Measurements from ENCODE around the gene DEFB124.
"Not testable (repeated sequence)": the region's sequence is repeated elsewhere in the genome, so short reads cannot be mapped to it uniquely, and the experiment has no call there.

DEFB124 gene, protein sequence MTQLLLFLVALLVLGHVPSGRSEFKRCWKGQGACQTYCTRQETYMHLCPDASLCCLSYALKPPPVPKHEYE

DNA sequence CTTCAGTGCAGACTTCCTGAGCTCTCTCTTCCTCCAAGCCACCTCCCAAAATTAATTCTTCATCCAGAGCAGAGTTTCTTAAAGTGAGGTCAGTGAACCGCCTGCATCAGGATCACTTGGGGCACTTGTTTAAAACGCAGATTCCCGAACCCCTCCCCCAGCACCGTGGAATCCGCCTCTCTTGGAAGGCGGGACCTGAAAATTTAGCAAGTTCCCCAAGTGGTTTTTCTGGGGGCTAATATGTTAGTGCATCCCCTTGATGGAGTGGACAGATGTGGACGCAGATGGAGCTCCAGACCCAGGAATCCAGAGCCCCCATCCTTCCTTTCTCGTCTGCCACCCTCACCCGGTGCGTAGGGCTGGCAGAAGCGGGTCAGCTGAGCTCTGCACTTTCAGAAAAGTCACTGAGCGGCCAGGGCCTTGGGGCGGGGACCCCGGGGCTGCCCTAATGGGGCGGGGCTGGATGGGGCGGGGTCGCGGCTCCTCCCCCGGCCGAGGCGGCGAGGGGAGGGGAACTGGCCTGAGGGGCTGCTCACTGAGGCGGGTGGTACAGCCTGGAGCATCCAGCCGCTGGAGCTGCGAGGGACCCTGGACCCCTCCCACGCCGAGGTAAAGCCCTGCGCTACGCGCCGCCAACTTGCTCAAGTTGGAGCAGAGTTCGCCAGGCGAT, at the start of gene DEFB124, which contains the start of gene REM1:
DEFB124 (minus strand) TSS at position 370 of the 670 bp plus-strand sequence. CDS start 2,114 bp downstream, outside the sequence.
REM1 (plus strand) TSS at position 531 of the 670 bp plus-strand sequence. CDS start 1,158 bp downstream, outside the sequence.
- no peaks in the 10 kb centered on the region for H3K9me3 ChIP-seq (ENCODE audit: control insufficient read depth, insufficient read depth, low read length)
- no peaks in the 10 kb centered on the region; the same call in 1 of the 2 replicates for H3K4me1 ChIP-seq (ENCODE audit: insufficient read depth, low read length)
- H3K36me3 ChIP-seq (ENCODE audit: insufficient read depth, low read length) = no peaks in the 10 kb centered on the region
- H3K9ac ChIP-seq (ENCODE audit: low read depth, low read length) = peak within 1 kb of the TSS; percentile 82

DNA sequence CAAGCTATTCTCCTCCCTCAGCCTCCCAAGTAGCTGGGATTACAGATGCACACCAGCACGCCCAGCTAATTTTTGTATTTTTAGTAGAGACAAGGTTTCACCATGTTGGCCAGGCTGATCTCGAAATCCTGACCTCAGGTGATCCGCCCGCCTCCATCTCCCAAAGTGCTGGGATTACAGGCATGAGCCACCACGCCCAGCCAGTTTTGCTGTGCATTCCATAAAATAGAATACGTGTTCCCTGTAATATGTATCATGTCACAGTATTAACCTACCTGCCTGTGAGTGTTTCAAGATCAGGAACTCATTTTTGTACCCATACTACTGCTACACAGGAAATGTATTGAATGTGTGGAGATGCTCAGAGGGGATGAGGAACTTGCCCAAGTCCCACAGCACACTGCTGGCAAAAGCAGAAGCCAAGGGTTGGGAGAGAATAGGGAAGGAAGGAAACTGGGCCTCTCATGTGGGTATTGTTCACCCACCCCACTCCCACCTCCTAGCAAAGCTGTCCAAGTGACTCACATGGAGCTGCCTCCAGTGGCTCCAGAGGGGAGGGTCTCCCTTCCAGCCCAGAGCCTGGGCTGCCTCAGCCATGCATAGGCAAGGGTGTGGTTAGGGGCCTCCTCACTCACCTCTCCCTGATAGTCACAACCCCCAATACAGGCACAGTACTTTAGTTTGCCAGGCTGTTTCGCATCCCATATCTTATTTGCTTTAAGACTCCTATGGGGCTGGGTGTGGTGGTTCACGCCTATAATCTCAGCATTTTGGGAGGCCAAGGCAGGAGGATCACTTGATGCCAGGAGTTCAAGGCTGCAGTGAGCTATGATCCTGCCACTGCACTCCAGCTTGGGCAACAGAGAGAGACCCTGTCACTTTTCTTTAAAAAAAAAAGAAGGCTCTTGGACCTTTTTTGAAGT, 48.7 kb upstream of the DEFB124 start:
- H3K9ac ChIP-seq (ENCODE audit: low read depth, low read length) = no peak overlapping the region
- peaks cover 7% of the 10 kb centered on the region for H3K36me3 ChIP-seq (ENCODE audit: insufficient read depth, low read length)
- H3K9me3 ChIP-seq (ENCODE audit: control insufficient read depth, insufficient read depth, low read length) = no peaks in the 10 kb centered on the region

DNA sequence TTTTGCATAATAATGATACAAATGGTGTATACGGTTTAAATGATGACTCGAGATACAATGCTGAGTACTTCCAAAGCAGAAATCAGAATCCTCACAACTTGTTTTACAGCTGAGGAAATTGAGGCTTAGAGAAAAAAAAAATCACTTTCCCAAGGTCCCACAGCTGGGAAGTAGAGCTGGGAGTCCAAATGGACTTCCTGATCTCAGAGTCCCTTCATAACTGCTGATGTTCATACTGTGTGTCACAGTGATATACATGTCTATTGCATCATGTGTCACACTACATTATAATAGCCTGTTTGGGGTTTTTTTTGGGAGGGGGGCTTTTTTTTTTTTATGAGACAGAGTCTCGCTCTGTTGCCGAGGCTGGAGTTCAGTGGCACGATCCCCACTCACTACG, 47.8 kb upstream of the DEFB124 start:
- H3K36me3 ChIP-seq (ENCODE audit: insufficient read depth, low read length) = peaks cover 3% of the 10 kb centered on the region
- H3K4me1 ChIP-seq (ENCODE audit: insufficient read depth, low read length) = peaks cover 4% of the 10 kb centered on the region; the same call in 1 of the 2 replicates
- H3K9me3 ChIP-seq (ENCODE audit: control insufficient read depth, insufficient read depth, low read length) = no peaks in the 10 kb centered on the region
- no peak overlapping the region for H3K9ac ChIP-seq (ENCODE audit: low read depth, low read length)

More for the DNA sequence above, 48.7 kb upstream of the DEFB124 start:
- peaks cover 4% of the 10 kb centered on the region; the same call in 1 of the 2 replicates for H3K4me1 ChIP-seq (ENCODE audit: insufficient read depth, low read length)

DNA sequence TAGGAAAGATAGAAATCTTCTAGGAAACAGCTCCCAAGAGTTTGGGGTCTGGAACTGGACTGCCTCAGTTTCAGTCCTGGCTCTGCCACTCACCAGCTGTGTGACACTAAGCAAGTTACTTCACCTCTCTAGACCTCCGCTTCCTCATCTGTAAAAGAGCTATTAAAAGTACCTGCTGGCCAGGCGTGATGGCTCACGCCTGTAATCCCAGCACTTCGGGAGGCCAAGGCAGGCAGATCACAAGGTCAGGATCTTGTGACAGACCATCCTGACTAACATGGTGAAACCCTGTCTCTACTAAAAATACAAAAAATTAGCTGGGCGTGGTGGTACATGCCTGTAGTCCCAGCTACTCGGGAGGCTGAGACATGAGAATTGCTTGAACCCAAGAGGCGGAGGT, 46.3 kb upstream of the DEFB124 start:
- not testable (repeated sequence) for H3K36me3 ChIP-seq (ENCODE audit: insufficient read depth, low read length); H3K4me1 ChIP-seq (ENCODE audit: insufficient read depth, low read length); H3K9me3 ChIP-seq (ENCODE audit: control insufficient read depth, insufficient read depth, low read length); H3K9ac ChIP-seq (ENCODE audit: low read depth, low read length)

DNA sequence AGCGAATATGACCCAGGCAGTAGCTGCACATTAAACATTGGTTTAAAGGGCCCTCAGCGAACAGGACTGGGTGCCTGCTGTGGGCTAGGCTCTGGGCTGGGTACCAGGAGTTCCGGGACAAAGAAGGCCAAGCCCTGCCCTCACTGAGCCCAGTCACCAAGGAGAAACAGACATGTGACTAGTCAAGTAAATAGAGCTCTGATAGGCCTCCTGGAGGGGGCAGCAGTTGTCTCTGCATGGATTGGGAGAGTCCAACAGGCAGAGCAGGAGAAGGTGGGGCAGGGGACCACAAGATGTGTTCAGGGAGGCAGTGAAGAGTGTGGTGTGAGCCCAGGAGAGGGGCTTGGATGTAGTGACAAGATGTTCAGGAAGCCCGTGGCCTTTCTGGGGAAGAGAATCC, 42.4 kb upstream of the DEFB124 start:
- Histone ChIP-seq H3K4me1 (ENCODE audit: insufficient read depth, low read length) (peaks cover 17% of the 10 kb centered on the region; the same call in 1 of the 2 replicates), H3K9ac (ENCODE audit: low read depth, low read length) (no peak overlapping the region), H3K9me3 (ENCODE audit: control insufficient read depth, insufficient read depth, low read length) (no peaks in the 10 kb centered on the region), H3K36me3 (ENCODE audit: insufficient read depth, low read length) (no peaks in the 10 kb centered on the region)

DNA sequence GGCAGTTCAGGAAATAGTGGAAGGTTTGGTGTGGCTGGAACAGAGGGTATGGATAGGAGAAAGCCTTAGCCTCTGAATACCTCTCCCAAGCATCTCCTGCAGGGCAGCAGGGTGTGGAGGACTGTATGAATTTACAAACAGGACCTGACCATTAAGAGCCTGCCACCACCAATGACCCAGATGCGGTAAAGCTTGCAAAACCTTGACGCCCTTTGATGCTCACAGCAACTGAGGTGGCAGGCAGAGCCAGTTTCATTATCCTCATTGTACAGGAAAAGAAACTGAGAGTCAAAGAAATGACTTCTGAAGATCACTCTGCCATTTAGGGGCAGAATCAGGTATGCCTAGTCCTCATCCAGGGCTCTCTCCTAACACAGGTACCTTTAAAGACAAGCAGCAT, 41.7 kb upstream of the DEFB124 start:
- no peaks in the 10 kb centered on the region for H3K9me3 ChIP-seq (ENCODE audit: control insufficient read depth, insufficient read depth, low read length)
- no peaks in the 10 kb centered on the region for H3K36me3 ChIP-seq (ENCODE audit: insufficient read depth, low read length)
- H3K4me1 ChIP-seq (ENCODE audit: insufficient read depth, low read length) = peaks cover 17% of the 10 kb centered on the region; the same call in 1 of the 2 replicates
- no peak overlapping the region for H3K9ac ChIP-seq (ENCODE audit: low read depth, low read length)

DNA sequence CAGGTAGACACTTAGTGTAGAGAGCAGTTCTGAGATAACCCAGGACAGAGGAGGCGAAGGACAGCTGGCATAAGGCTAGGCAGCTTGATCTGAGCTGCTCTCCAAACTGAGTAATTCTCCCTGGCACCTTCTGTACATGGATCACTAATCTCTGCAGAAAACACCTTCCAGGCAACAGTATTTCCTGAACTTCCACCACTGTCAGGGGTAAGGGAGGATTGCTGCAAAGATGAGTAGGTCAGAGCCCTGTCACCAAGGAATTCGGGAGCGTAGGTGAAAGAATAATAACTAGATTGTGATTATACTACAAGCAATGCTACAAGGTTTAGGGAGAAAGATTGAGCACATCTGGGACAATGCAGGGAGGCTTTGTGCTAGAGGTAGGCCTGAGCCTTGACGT, 41.2 kb upstream of the DEFB124 start:
- Histone ChIP-seq H3K9ac (ENCODE audit: low read depth, low read length) (no peak overlapping the region), H3K4me1 (ENCODE audit: insufficient read depth, low read length) (peaks cover 17% of the 10 kb centered on the region; the same call in 1 of the 2 replicates), H3K36me3 (ENCODE audit: insufficient read depth, low read length) (no peaks in the 10 kb centered on the region)

DNA sequence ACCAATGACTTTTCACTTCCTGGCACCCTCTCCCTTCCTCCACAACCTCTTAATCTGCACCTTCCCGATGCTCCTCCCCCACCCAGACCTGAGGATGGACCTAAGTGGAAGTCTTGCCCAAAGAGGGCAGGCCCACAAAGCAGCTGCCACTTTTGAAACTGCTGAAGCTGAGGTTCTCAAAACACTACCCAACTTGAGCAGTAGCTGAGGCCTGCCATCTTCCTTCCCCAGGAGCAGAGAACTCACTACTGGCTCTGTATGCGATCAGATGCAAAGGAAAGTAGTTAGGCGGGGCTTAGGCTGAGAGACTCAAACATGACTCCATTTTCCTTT, 40.8 kb upstream of the DEFB124 start:
- H3K9ac ChIP-seq (ENCODE audit: low read depth, low read length) = peak overlapping the region; percentile 58; the same call in 1 of the 2 replicates
- H3K9me3 ChIP-seq (ENCODE audit: control insufficient read depth, insufficient read depth, low read length) = no peaks in the 10 kb centered on the region
- peaks cover 17% of the 10 kb centered on the region; the same call in 1 of the 2 replicates for H3K4me1 ChIP-seq (ENCODE audit: insufficient read depth, low read length)
- no peaks in the 10 kb centered on the region for H3K36me3 ChIP-seq (ENCODE audit: insufficient read depth, low read length)

More for the DNA sequence above, 41.2 kb upstream of the DEFB124 start:
- no peaks in the 10 kb centered on the region for H3K9me3 ChIP-seq (ENCODE audit: control insufficient read depth, insufficient read depth, low read length)

DNA sequence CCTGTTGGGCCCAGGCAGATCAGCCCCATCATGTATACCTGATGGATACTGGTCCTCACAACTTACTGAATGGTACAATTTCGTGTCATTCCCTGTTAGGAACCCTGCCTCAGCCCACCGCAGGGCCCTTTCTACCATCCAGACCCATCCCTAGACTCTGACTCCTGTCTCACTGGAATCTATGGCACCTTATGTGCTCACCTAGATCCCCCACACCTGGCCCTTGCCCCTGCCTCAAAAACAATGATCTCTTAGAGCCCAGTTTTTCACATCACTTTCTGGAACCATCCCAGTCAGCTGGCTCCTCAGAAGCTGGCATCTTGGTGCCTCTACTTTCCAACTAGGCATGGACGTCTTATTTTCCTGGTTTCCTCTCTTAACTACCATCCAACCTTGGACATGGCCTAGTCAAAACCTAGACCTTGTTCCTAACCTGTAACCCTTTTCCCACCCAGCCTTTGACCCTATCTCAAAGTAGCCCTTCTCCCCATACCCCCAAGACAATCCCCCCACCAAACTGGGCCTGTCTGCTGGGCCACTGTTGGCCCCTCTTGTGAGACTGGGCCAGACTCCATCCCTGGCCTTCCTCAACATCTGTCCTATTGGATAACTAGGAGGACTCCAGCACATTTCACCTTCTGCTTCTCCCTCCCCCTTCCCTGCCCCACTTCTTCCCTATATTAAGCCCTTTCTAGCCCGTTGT, 40.3 kb upstream of the DEFB124 start:
- Histone ChIP-seq H3K9ac (ENCODE audit: low read depth, low read length) (peak overlapping the region; percentile 58), H3K9me3 (ENCODE audit: control insufficient read depth, insufficient read depth, low read length) (no peaks in the 10 kb centered on the region), H3K36me3 (ENCODE audit: insufficient read depth, low read length) (no peaks in the 10 kb centered on the region), H3K4me1 (ENCODE audit: insufficient read depth, low read length) (peaks cover 17% of the 10 kb centered on the region; the same call in 1 of the 2 replicates)

DNA sequence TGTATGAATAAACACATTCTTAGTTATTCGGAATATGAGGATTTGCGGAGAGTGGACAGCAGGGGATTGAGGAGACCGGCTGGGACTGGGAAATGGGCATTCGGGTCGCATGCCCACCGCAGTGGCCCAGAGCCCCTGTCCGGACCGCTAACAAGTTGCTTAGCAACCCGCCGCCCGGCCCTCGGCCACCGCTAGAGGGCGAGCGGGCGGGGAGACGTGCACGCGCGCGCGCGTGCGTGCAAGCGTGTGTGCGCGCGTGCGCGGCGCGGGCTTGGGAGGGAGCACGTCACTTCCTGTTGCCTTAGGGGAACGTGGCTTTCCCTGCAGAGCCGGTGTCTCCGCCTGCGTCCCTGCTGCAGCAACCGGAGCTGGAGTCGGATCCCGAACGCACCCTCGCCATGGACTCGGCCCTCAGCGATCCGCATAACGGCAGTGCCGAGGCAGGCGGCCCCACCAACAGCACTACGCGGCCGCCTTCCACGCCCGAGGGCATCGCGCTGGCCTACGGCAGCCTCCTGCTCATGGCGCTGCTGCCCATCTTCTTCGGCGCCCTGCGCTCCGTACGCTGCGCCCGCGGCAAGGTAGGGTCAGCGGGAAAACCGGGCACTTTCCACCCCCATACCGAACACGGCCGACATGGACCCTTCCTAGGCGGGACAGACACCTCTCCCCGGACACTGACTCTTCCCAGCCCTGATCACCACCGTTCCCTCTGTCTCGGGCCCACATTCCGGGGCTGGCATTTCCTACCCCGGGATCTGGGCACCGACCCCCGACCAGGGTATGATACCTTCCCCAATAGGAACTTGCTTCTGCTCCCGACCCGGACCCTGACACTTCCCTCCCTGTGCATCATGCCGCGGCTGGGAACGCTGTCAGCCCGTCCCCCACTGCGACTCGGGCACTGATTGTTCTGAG, 39.5 kb upstream of the DEFB124 start, which contains the start of gene HM13:
HM13 (plus strand) TSS at position 289 of the 918 bp plus-strand sequence; CDS start at position 399, 110 bp downstream.
- no peaks in the 10 kb centered on the region for H3K9me3 ChIP-seq (ENCODE audit: control insufficient read depth, insufficient read depth, low read length)
- H3K9ac ChIP-seq (ENCODE audit: low read depth, low read length) = peak within 1 kb of the TSS; percentile 58
- no peaks in the 10 kb centered on the region for H3K36me3 ChIP-seq (ENCODE audit: insufficient read depth, low read length)
- peaks cover 17% of the 10 kb centered on the region; the same call in 1 of the 2 replicates for H3K4me1 ChIP-seq (ENCODE audit: insufficient read depth, low read length)

DNA sequence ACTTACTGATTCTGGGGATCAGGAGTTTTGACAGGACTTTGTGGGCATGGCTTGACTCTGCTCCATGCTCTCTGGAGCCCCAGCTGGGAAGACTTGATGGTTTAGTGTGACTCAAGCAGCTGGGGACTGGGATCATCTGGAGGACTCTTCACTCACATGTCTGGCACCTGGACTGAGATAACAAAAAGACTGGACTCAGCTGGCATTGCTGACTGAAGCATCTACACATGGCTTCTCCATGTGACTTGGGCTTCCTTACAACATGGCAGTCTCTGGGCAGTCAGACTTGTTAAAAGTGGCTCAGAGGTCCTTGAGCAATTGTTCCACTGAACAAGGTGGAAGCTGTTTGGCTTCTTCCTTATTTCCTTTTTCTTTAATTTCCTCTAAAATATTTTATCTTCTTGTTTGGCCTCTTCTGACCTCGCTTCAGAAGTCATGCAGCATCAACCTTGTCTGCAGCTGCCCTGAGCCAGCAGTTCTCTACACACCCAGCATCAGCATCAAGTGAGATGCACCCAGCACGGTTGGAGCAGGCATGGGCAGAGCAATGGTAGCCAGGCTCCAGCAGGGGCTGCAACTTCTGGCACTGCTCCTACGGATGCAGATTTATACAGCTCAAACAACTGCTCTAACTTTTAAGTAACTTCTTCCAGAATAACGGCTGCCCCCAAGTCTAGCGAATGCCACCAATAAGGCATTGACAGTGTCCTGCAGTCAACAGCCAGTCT, 33.8 kb upstream of the DEFB124 start:
- Histone ChIP-seq H3K9ac (ENCODE audit: low read depth, low read length) (no peak overlapping the region), H3K36me3 (ENCODE audit: insufficient read depth, low read length) (no peaks in the 10 kb centered on the region), H3K4me1 (ENCODE audit: insufficient read depth, low read length) (peaks cover 8% of the 10 kb centered on the region; the same call in 1 of the 2 replicates), H3K9me3 (ENCODE audit: control insufficient read depth, insufficient read depth, low read length) (no peaks in the 10 kb centered on the region)

DNA sequence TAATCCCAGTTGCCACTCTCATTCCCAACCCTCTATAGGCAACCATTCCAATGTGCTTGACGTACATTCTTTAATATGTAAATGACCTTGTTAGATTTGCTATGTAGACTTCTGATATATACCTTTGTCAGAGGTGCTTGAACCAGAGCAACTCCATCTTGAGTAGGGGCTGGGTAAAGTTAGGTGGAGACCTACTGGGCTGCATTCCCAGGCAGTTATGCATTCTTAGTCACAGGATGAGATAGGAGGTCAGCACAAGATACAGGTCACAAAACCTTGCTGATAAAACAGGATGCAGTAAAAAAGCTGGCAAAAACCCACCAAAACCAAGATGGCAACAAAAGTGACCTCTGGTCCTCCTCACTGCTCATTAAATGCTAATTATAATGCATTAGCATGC, 31.0 kb upstream of the DEFB124 start:
- no peak overlapping the region for H3K9ac ChIP-seq (ENCODE audit: low read depth, low read length)
- no peaks in the 10 kb centered on the region for H3K36me3 ChIP-seq (ENCODE audit: insufficient read depth, low read length)
- peaks cover 8% of the 10 kb centered on the region; the same call in 1 of the 2 replicates for H3K4me1 ChIP-seq (ENCODE audit: insufficient read depth, low read length)
- no peaks in the 10 kb centered on the region for H3K9me3 ChIP-seq (ENCODE audit: control insufficient read depth, insufficient read depth, low read length)

Measured in ES-I3 (cell line).